Naive B cell (primary cell): ENCODE measurements around the gene OPA1. TPM values are rescaled to one million over a fixed set of nuclear protein-coding genes. Genes with fewer than 3 reads are reported as not detected.
"Not testable (repeated sequence)": the region's sequence is repeated elsewhere in the genome, so short reads cannot be mapped to it uniquely, and the experiment has no call there.

Source experiments
- ATAC-seq, 2 donors: fragments of 150-1000 bp; cut with Tn5 transposase; 2 replicates each; pipeline ENCODE4 v1.10.0; 2021; ENCODE audit warnings: low read depth in 2 of 2, mild to moderate bottlenecking in 2 of 2, moderate library complexity in 2 of 2
- DNase-seq: peaks from one replicate; pipeline ENCODE4 v3.0.0; 2022
- H3K27ac Mint-ChIP-seq, 6 donors: one replicate each; pipeline ENCODE4 v1.8.0; 2020 to 2022; ENCODE audit warnings: mild to moderate bottlenecking in 6 of 6, mixed read lengths in 6 of 6, moderate library complexity in 5 of 6, inconsistent platforms in 2 of 6
- H3K27me3 Mint-ChIP-seq, 3 donors: one replicate each; pipeline ENCODE4 v1.8.0; 2021 to 2022; ENCODE audit warnings: mixed read lengths in 3 of 3, mild to moderate bottlenecking in 1 of 3
- H3K36me3 Mint-ChIP-seq, 2 donors: one replicate each; pipeline ENCODE4 v1.8.0; 2020 to 2022; ENCODE audit warnings: mixed read lengths in 2 of 2, inconsistent platforms in 1 of 2, mild to moderate bottlenecking in 1 of 2
- H3K4me1 Mint-ChIP-seq, 3 donors: one replicate each; pipeline ENCODE4 v1.8.0; 2020 to 2022; ENCODE audit warnings: mixed read lengths in 3 of 3, inconsistent platforms in 1 of 3, mild to moderate bottlenecking in 1 of 3, moderate library complexity in 1 of 3
- H3K4me3 Mint-ChIP-seq, 8 donors: one replicate each; pipeline ENCODE4 v1.8.0; 2020 to 2022; ENCODE audit warnings: mild to moderate bottlenecking in 8 of 8, mixed read lengths in 8 of 8, moderate library complexity in 8 of 8, inconsistent platforms in 2 of 8
- H3K9me3 Mint-ChIP-seq, 7 donors: one replicate each; pipeline ENCODE4 v1.8.0; 2020 to 2022; ENCODE audit warnings: mixed read lengths in 7 of 7, mild to moderate bottlenecking in 5 of 7, inconsistent platforms in 2 of 7, moderate library complexity in 1 of 7
- polyA plus RNA-seq, 6 donors: library from polyadenylated mRNA; unstranded; fragments of 300-500 nt; fragmentation: Illumina TruSeq; gene quantifications; one replicate each; pipeline ENCODE4 v1.2.3, GENCODE V29; 2021; ENCODE audit warnings: low read depth in 6 of 6

OPA1 gene
- polyA plus RNA-seq, 6 donors from 2014 or later = 15.7 to 31.7 (median 25.1) TPM

DNA sequence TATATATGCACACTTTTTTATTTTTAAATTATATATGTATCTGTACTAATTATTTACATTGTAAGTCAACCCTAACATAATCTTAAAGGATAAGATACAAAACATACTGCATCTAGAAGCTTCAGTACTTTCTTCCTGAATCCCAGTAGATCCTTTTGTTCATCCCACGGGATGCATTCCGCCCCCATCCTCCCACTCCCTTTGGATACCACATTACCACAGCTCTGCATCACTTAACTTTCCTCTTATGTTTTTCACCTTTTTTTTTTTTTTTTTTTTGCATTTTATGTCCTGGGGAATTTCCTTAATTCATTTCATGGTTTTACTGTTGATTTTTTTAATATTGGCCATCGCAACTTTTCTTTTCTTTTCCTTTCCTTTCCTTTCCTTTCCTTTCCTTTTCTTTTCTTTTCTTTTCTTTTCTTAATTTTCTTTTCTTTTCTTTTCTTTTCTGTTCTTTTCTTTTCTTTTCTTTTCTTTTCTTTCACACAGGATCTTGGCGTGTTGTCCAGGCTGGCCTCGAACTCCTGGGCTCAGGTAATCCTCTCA, 3.0 kb downstream of the OPA1 start:
- peaks cover 48 to 62% (median 56%) of the 10 kb centered on the region in 3 donors for H3K4me1 Mint-ChIP-seq
- peaks cover 5 to 15% of the 10 kb centered on the region in 2 donors for H3K36me3 Mint-ChIP-seq
- H3K27ac Mint-ChIP-seq = peak overlapping the region in 1 of 6 donors; percentile 66
- no peaks in the 10 kb centered on the region for H3K9me3 Mint-ChIP-seq
- peak overlapping the region in 2 of 8 donors; percentile 68 to 98 for H3K4me3 Mint-ChIP-seq
- DNase-seq (no peak), ATAC-seq (no peak)
- H3K27me3 Mint-ChIP-seq = no peaks in the 10 kb centered on the region

DNA sequence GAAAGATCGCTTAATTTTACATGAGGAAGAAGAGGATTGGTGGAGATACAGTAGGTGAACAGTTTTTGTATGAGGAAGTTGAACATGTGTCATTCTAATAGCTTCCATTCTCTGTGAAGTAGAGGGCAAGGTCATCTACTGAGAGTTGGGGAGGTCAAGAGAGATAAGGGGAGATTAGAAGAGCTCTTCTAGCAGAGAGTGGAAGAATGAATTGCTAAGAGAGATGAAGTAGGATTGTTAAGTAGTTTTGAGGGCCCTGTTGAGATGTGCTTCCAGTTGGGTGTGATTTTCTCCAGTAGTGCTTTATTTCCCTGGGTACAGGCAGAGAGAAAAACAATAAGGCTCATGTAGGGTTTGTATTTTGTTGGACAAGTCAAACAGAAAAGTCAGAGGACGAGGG, 5.2 kb downstream of the OPA1 start:
- peaks cover 5 to 15% of the 10 kb centered on the region in 2 donors for H3K36me3 Mint-ChIP-seq
- no peaks in the 10 kb centered on the region for H3K9me3 Mint-ChIP-seq
- DNase-seq (no peak), ATAC-seq (no peak)
- H3K4me1 Mint-ChIP-seq = peaks cover 40 to 66% (median 54%) of the 10 kb centered on the region in 3 donors
- peak overlapping the region in 2 of 8 donors; percentile 28 to 54 for H3K4me3 Mint-ChIP-seq
- H3K27ac Mint-ChIP-seq = peak overlapping the region in 1 of 6 donors; percentile 51
- H3K27me3 Mint-ChIP-seq = no peaks in the 10 kb centered on the region

DNA sequence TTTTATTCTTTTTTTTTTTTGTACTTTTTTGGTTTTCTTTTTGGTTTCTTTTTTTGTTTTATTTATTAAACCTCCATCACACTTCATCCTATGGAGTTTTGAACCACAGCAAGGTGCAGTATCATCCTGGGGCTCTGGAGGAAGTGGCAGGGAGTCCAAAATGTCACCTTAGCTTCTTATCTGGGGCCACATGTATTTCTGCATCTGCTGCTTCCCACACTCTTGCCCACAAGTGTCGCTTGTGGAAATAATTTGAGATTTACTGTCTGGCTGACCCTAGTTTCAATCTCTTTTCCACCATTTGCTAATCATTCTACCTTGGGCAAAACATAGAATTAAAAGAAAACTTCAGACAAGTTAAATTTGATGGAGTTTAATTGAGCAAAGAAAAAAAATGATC, 6.4 kb downstream of the OPA1 start:
- peaks cover 40 to 57% (median 56%) of the 10 kb centered on the region in 3 donors for H3K4me1 Mint-ChIP-seq
- ATAC-seq = no peak
- H3K36me3 Mint-ChIP-seq = peaks cover 5 to 8% of the 10 kb centered on the region in 2 donors

GRCh38 chr3:193605876-193606275, 12.9 kb downstream of the OPA1 start:
- no peaks in the 10 kb centered on the region for H3K9me3 Mint-ChIP-seq
- H3K4me3 Mint-ChIP-seq = no peak overlapping the region
- DNase-seq (peak; percentile 42), ATAC-seq (peak; percentile 67 to 79)
- H3K27ac Mint-ChIP-seq = no peak overlapping the region
- peaks cover 22 to 48% (median 37%) of the 10 kb centered on the region in 3 donors for H3K4me1 Mint-ChIP-seq
- H3K36me3 Mint-ChIP-seq = no peaks in the 10 kb centered on the region
- no peaks in the 10 kb centered on the region for H3K27me3 Mint-ChIP-seq

More for the DNA sequence above, 6.4 kb downstream of the OPA1 start:
- H3K9me3 Mint-ChIP-seq = no peaks in the 10 kb centered on the region
- peak overlapping the region in 1 of 8 donors; percentile 21 for H3K4me3 Mint-ChIP-seq
- H3K27me3 Mint-ChIP-seq = no peaks in the 10 kb centered on the region
- peak overlapping the region in 1 of 6 donors; percentile 17 for H3K27ac Mint-ChIP-seq
- no peak for DNase-seq

GRCh38 chr3:193606892-193607291, 13.9 kb downstream of the OPA1 start:
- not testable (repeated sequence) for ATAC-seq, DNase-seq, H3K27me3 Mint-ChIP-seq, H3K27ac Mint-ChIP-seq, H3K36me3 Mint-ChIP-seq, H3K9me3 Mint-ChIP-seq, H3K4me3 Mint-ChIP-seq
- H3K4me1 Mint-ChIP-seq = peaks cover 18 to 47% (median 26%) of the 10 kb centered on the region in 3 donors

DNA sequence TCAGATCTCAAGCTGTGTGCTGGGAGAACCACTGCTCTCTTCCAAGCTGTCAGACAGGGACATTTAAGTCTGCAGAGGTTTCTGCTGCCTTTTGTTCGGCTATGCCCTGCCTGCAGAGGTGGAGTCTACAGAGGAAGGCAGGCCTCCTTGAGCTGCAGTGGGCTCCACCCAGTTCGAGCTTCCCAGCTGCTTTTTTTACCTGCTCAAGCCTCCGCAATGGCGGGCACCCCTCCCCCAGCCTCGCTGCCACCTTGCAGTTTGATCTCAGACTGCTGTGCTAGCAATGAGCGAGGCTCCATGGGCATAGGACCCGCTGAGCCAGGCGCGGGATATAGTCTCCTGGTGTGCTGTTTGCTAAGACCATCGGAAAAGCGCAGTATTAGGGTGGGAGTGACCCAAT, 17.5 kb downstream of the OPA1 start:
- not testable (repeated sequence) for DNase-seq, H3K36me3 Mint-ChIP-seq, ATAC-seq, H3K9me3 Mint-ChIP-seq, H3K4me3 Mint-ChIP-seq, H3K27ac Mint-ChIP-seq, H3K27me3 Mint-ChIP-seq
- peaks cover 21 to 57% (median 27%) of the 10 kb centered on the region in 3 donors for H3K4me1 Mint-ChIP-seq

DNA sequence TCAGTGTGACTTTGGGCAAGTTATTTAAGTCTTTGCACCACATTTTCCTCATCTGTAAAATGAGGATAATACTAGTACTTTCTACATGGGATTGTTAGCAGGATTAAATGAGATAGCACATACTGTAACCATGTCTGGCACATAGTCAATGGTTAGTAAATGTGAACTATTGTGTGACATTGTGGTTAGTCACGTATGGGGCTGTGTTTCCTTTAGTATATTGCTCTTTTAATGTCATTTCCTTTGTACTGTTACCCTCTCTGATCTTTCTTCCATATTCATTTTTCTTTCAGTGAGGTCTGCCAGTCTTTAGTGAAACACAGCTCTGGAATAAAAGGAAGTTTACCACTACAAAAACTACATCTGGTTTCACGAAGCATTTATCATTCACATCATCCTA, 21.4 kb downstream of the OPA1 start:
- Mint-ChIP-seq H3K27me3 (no peaks in the 10 kb centered on the region), H3K4me3 (no peak overlapping the region), H3K27ac (peak overlapping the region in 2 of 6 donors; percentile 11 to 51), H3K36me3 (peaks cover 7 to 8% of the 10 kb centered on the region in 2 donors), H3K4me1 (peaks cover 8 to 40% (median 13%) of the 10 kb centered on the region in 3 donors), H3K9me3 (peaks cover 0 to 5% (median 0%) of the 10 kb centered on the region in 7 donors)
- no peak for DNase-seq
- no peak for ATAC-seq

- Mint-ChIP-seq H3K9me3 (peaks cover 0 to 5% (median 0%) of the 10 kb centered on the region in 7 donors), H3K4me3 (no peak overlapping the region), H3K36me3 (peaks cover 13 to 14% of the 10 kb centered on the region in 2 donors), H3K27ac (no peak overlapping the region), H3K27me3 (no peaks in the 10 kb centered on the region), H3K4me1 (peaks cover 8 to 16% (median 11%) of the 10 kb centered on the region in 3 donors)
- ATAC-seq (no peak), DNase-seq (no peak)
These were observed 24.6 kb downstream of the OPA1 start for GRCh38 chr3:193617628-193618027.

DNA sequence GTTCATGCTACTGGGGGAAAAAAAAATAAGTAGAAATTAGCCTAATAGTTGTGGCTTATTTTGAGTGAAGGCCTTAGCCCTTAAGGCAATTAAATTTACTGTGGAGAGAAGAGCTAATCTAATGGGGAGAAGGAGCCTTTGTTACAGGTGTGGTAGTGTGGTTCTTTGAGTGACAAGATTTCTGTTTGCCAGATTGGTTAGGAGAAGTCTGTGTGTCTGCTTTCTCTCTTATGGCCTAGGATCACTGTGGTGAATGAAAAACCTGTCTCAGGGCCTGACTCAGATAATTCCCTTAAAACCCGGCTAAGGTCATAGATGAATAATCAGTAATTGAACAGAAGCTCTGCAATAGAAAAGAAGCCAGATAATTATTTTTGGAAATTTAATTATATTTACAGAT, 27.0 kb downstream of the OPA1 start:
- H3K36me3 Mint-ChIP-seq = peaks cover 14 to 19% of the 10 kb centered on the region in 2 donors
- no peak overlapping the region for H3K4me3 Mint-ChIP-seq
- H3K27ac Mint-ChIP-seq = peak overlapping the region in 2 of 6 donors; percentile 28 to 65
- DNase-seq (no peak), ATAC-seq (no peak)
- no peaks in the 10 kb centered on the region for H3K9me3 Mint-ChIP-seq
- H3K27me3 Mint-ChIP-seq = no peaks in the 10 kb centered on the region
- peaks cover 0 to 3% (median 0%) of the 10 kb centered on the region in 3 donors for H3K4me1 Mint-ChIP-seq

- Mint-ChIP-seq H3K36me3 (peaks cover 14 to 19% of the 10 kb centered on the region in 2 donors), H3K4me1 (peaks cover 0 to 3% (median 0%) of the 10 kb centered on the region in 3 donors), H3K9me3 (no peaks in the 10 kb centered on the region), H3K27ac (no peak overlapping the region), H3K27me3 (no peaks in the 10 kb centered on the region), H3K4me3 (no peak overlapping the region)
- no peak for DNase-seq
- no peak for ATAC-seq
These were observed 27.6 kb downstream of the OPA1 start for GRCh38 chr3:193620650-193621049.

- Mint-ChIP-seq H3K27me3 (no peaks in the 10 kb centered on the region), H3K4me1 (peaks cover 0 to 3% (median 0%) of the 10 kb centered on the region in 3 donors), H3K4me3 (no peak overlapping the region), H3K9me3 (no peaks in the 10 kb centered on the region), H3K27ac (peak overlapping the region in 1 of 6 donors; percentile 47), H3K36me3 (peaks cover 14 to 23% of the 10 kb centered on the region in 2 donors)
- DNase-seq = no peak
- ATAC-seq = no peak
These were observed 28.1 kb downstream of the OPA1 start for GRCh38 chr3:193621127-193621526.

DNA sequence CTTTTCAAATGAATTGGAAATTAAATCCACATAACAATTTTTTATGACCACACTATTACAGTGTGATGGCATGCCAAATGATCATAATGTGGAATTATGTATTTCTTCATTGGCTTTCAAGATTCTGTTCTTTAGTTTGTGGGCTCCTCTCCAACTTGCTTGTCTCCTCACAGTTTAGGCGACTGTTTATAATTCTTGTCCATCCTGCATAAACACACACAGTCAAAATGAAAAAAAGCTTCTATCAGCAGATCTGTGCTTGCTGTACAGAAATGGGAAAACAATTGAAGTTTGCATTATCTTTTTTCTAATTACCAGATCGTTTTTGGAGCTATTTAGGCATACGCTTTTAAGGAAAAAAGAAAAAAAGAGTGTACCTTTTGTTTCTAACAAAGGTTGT, 37.0 kb downstream of the OPA1 start:
- Mint-ChIP-seq H3K36me3 (peaks cover 0 to 6% of the 10 kb centered on the region in 2 donors), H3K27me3 (no peaks in the 10 kb centered on the region), H3K4me3 (no peak overlapping the region), H3K27ac (no peak overlapping the region), H3K9me3 (no peaks in the 10 kb centered on the region), H3K4me1 (no peaks in the 10 kb centered on the region)
- ATAC-seq (no peak), DNase-seq (no peak)

- Mint-ChIP-seq H3K9me3 (no peaks in the 10 kb centered on the region), H3K4me1 (no peaks in the 10 kb centered on the region), H3K27me3 (no peaks in the 10 kb centered on the region), H3K36me3 (peaks cover 13 to 16% of the 10 kb centered on the region in 2 donors), H3K4me3 (no peak overlapping the region), H3K27ac (no peak overlapping the region)
- ATAC-seq (no peak), DNase-seq (no peak)
These were observed 44.8 kb downstream of the OPA1 start for GRCh38 chr3:193637831-193638230.

DNA sequence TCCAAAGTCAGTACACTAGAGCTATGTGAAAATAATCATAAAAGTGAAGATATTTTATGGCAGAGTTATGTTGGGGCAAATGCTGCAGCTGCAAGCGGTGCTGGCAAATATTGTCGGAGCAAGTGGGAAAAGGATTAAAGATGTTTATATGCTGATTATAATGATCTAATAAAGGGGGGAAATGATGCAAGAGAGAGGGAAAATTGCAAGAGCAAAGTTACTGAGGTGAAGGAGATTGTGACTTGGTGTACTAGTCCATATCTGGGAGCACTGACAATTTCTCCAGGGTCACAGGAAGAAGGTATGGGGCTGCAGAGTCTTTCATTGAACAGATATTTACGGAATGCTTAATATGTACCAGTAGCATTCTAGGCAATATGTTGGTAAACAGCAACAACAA, 45.8 kb downstream of the OPA1 start:
- no peak for DNase-seq
- H3K4me1 Mint-ChIP-seq = no peaks in the 10 kb centered on the region
- no peak for ATAC-seq
- no peak overlapping the region for H3K27ac Mint-ChIP-seq
- no peak overlapping the region for H3K4me3 Mint-ChIP-seq
- H3K36me3 Mint-ChIP-seq = peaks cover 16 to 17% of the 10 kb centered on the region in 2 donors
- no peaks in the 10 kb centered on the region for H3K27me3 Mint-ChIP-seq
- H3K9me3 Mint-ChIP-seq = no peaks in the 10 kb centered on the region
